ENCODE measurements around the gene INSYN2A. TPM values are rescaled to one million over a fixed set of nuclear protein-coding genes. Genes with fewer than 3 reads are reported as not detected.

Gene INSYN2A
- total RNA-seq, 1 donor from 2014 or later, result 0.85 TPM

DNA sequence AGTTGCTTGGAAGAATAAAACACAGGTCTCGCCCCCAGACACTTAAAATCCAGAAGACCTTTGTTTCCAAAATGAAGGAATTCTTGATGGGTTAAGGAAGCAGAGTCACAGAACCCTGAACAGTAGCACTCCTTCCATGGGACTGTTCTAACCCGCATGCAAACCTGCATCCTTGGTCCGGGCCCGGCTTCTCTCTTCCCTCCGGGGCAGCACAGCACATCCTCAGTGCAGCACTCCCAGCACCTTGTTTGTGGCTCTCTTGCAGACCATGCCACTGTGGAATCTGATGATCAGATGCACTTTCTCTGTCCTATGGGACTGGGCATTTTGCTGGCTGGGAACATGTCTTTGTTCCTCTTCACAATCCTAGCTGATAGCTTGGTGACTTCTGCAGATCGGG is 33.5 kb downstream of the INSYN2A start:
- Mint-ChIP-seq H3K27me3 (no peaks in the 10 kb centered on the region), H3K36me3 (no peaks in the 10 kb centered on the region), H3K4me3 (no peak overlapping the region), H3K9me3 (no peaks in the 10 kb centered on the region), H3K4me1 (ENCODE audit: unreplicated experiment) (peaks cover 14% of the 10 kb centered on the region), H3K27ac (no peak overlapping the region)
- TF ChIP-seq, protein P1, sequence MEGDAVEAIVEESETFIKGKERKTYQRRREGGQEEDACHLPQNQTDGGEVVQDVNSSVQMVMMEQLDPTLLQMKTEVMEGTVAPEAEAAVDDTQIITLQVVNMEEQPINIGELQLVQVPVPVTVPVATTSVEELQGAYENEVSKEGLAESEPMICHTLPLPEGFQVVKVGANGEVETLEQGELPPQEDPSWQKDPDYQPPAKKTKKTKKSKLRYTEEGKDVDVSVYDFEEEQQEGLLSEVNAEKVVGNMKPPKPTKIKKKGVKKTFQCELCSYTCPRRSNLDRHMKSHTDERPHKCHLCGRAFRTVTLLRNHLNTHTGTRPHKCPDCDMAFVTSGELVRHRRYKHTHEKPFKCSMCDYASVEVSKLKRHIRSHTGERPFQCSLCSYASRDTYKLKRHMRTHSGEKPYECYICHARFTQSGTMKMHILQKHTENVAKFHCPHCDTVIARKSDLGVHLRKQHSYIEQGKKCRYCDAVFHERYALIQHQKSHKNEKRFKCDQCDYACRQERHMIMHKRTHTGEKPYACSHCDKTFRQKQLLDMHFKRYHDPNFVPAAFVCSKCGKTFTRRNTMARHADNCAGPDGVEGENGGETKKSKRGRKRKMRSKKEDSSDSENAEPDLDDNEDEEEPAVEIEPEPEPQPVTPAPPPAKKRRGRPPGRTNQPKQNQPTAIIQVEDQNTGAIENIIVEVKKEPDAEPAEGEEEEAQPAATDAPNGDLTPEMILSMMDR (conservative IDR thresholded peaks at IDR 0.05), result no peak
- DNase-seq (ENCODE audit: extremely low spot score, unreplicated experiment), result no peak

DNA sequence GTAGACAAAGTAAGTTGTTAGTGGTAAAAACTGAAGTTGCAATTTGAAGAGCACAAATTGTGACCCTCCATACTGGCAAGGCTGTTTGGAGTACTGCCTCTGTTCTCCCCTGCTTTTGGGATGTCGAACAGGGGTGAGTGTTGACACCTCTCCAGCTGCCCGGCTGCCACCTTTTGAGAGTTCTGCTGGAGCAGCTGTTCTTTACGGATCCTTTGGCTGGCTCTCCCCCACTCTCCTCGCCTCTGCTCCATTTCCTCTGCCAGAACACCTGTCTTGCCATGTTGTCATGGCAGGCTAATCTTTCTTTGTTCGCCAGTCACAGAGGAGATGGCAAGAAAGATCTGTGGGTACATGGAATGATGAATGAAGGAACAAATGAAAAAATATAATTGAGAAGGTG is 34.9 kb downstream of the INSYN2A start:
- Mint-ChIP-seq H3K4me3 (no peak overlapping the region), H3K27ac (no peak overlapping the region), H3K27me3 (no peaks in the 10 kb centered on the region), H3K9me3 (no peaks in the 10 kb centered on the region), H3K36me3 (no peaks in the 10 kb centered on the region), H3K4me1 (ENCODE audit: unreplicated experiment) (peaks cover 14% of the 10 kb centered on the region)
- TF ChIP-seq, protein P1 (conservative IDR thresholded peaks at IDR 0.05), result no peak
- no peak for DNase-seq (ENCODE audit: extremely low spot score, unreplicated experiment)

DNA sequence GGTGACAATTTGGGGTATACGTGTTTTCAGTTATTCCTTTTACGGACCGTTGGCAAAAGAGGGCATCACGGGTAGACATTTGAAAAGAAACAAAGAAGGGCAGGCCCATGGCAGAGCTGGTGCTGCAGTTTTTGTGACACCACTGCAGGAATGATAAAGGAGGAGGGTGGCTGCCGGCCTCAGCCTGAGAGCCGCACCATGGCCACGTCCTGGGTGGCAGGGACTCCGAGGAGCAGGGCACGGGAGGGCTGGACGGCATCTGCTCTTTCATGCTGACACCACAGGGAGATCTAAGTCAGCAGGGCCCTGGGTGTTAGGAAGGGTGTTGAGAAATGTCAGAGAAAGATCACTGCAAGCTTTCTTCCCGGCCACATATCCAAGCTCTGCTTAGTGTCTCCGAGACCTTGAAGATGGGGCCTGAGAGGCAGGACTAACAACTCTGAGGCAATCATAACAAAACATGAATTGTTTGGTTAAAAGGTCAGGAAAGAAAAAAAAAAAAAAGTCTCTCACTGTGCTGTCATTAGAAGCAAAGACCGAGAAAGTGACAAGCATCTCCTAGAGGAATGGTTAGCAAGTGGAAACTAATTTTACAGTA is 36.6 kb downstream of the INSYN2A start:
- Mint-ChIP-seq H3K4me1 (ENCODE audit: unreplicated experiment) (peaks cover 14% of the 10 kb centered on the region), H3K9me3 (no peaks in the 10 kb centered on the region), H3K27me3 (no peaks in the 10 kb centered on the region), H3K4me3 (no peak overlapping the region), H3K27ac (no peak overlapping the region), H3K36me3 (no peaks in the 10 kb centered on the region)
- no peak for DNase-seq (ENCODE audit: extremely low spot score, unreplicated experiment)
- TF ChIP-seq, protein P1 (conservative IDR thresholded peaks at IDR 0.05), result no peak

DNA sequence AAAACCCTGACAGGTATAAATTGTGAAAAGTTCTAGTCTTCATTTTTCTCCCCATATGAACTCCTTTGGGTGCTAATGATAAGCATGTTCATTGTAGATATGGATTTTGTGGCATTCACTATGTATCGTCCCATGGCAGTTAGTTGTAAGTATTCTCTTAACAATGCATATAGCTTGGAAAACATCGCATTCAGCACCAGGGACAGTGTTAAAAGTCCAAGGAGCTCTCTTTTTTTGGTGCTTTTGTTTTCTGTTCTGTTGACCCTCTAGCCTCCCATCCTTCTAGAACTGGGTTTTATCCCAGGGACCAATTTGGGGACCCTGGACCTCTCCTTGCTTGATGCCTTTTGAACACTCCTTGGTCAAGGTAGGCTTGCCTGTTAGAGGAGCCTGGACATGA is 37.7 kb downstream of the INSYN2A start:
- TF ChIP-seq, protein P1 (conservative IDR thresholded peaks at IDR 0.05), result no peak
- peaks cover 12% of the 10 kb centered on the region for H3K4me1 Mint-ChIP-seq (ENCODE audit: unreplicated experiment)
- no peaks in the 10 kb centered on the region for H3K9me3 Mint-ChIP-seq
- no peaks in the 10 kb centered on the region for H3K27me3 Mint-ChIP-seq
- DNase-seq (ENCODE audit: extremely low spot score, unreplicated experiment), result no peak
- no peak overlapping the region for H3K4me3 Mint-ChIP-seq
- no peaks in the 10 kb centered on the region for H3K36me3 Mint-ChIP-seq
- no peak overlapping the region for H3K27ac Mint-ChIP-seq

DNA sequence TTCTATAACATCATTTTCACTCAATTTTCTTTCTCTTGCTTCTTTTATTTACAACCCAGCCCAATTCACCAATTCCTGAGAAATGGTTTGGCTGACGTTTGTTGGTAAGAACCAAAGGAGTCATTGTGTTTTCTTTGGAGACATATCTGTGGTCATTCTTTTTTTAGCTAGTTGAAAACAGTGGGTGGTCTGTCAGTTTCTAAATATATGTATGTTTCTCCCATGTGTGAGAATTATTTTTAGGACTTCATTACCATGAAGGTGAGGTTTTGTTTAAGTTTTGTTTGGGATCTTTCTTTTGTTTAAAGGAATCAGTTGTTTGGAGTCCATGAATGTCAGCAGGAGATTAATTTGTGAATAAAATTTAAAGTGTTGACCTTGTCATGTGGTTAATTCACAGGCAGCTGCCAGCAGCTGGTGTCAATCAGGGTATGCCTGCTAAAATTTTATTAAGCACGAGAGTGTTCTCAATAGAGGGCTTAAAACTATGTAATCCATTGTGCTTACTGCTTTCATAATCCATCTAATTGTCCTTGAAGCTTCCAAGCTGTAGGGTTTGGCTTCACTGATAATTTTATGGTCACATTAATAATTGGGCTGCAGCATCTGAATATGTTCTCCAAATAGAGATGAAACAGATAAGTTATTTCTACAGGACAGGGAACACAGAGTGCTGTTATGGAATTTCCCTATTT is 38.7 kb downstream of the INSYN2A start:
- H3K27me3 Mint-ChIP-seq, result no peaks in the 10 kb centered on the region
- DNase-seq (ENCODE audit: extremely low spot score, unreplicated experiment), result no peak

More for the DNA sequence above, 38.7 kb downstream of the INSYN2A start:
- Mint-ChIP-seq H3K36me3 (no peaks in the 10 kb centered on the region), H3K4me3 (no peak overlapping the region), H3K4me1 (ENCODE audit: unreplicated experiment) (peaks cover 4% of the 10 kb centered on the region), H3K27ac (no peak overlapping the region), H3K9me3 (no peaks in the 10 kb centered on the region)
- TF ChIP-seq, protein P1 (conservative IDR thresholded peaks at IDR 0.05), result no peak
